ENCODE data around the gene TRDN.

The TRDN gene

DNA sequence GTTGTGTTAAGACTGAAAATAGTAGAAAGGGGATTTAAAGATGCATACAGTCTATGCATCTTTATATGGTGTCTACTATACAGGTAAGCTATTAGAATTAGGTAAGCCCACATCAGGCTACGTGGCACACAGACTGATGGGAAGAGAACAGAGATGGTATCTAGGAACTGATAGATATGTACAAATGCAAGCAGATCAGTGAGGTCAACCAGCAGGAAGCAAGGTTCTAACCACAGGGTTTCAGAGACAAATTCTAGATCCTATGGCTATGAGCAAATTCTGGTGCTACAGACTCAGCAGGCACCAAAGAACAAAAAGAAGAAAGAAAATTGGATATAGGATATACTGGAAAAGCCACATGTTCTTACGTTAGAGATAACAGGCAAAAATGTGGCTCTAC, 110.6 kb downstream of the TRDN start:
- H3K79me2 ChIP-seq (ENCODE audit: control insufficient read depth, low read length) = no peaks in the 10 kb centered on the region
- H3K27me3 ChIP-seq (ENCODE audit: control insufficient read depth, low read length) = no peaks in the 10 kb centered on the region
- H3K27ac ChIP-seq (ENCODE audit: low read depth, low read length) = no peak overlapping the region
- no peak overlapping the region for H3K4me3 ChIP-seq (ENCODE audit: low read length)
- no peak overlapping the region for H3K4me2 ChIP-seq (ENCODE audit: low read length)
- no peaks in the 10 kb centered on the region for H3F3A ChIP-seq (ENCODE audit: control insufficient read depth, insufficient read depth)
- H3K9me2 ChIP-seq (replicated peaks; ENCODE audit: control insufficient read depth, low read length) = no peaks in the 10 kb centered on the region
- TF ChIP-seq, protein P1, sequence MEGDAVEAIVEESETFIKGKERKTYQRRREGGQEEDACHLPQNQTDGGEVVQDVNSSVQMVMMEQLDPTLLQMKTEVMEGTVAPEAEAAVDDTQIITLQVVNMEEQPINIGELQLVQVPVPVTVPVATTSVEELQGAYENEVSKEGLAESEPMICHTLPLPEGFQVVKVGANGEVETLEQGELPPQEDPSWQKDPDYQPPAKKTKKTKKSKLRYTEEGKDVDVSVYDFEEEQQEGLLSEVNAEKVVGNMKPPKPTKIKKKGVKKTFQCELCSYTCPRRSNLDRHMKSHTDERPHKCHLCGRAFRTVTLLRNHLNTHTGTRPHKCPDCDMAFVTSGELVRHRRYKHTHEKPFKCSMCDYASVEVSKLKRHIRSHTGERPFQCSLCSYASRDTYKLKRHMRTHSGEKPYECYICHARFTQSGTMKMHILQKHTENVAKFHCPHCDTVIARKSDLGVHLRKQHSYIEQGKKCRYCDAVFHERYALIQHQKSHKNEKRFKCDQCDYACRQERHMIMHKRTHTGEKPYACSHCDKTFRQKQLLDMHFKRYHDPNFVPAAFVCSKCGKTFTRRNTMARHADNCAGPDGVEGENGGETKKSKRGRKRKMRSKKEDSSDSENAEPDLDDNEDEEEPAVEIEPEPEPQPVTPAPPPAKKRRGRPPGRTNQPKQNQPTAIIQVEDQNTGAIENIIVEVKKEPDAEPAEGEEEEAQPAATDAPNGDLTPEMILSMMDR (IDR thresholded peaks at IDR 0.05; ENCODE audit: low read depth, low read length, poor library complexity, severe bottlenecking) = no peak
- TF ChIP-seq EZH2phosphoT487 (IDR thresholded peaks at IDR 0.05; ENCODE audit: borderline replicate concordance, low read length) = no peak
- no peaks in the 10 kb centered on the region for H4K20me1 ChIP-seq (ENCODE audit: control insufficient read depth, insufficient read depth, low read depth, low read length)
- no peaks in the 10 kb centered on the region for H3K36me3 ChIP-seq (ENCODE audit: control insufficient read depth, low read length)
- no peaks in the 10 kb centered on the region for H3K4me1 ChIP-seq (ENCODE audit: control insufficient read depth, low read length)
- no peaks in the 10 kb centered on the region; the same call in 1 of the 2 replicates for H3K9me3 ChIP-seq (ENCODE audit: control insufficient read depth, insufficient read depth, low read length)

DNA sequence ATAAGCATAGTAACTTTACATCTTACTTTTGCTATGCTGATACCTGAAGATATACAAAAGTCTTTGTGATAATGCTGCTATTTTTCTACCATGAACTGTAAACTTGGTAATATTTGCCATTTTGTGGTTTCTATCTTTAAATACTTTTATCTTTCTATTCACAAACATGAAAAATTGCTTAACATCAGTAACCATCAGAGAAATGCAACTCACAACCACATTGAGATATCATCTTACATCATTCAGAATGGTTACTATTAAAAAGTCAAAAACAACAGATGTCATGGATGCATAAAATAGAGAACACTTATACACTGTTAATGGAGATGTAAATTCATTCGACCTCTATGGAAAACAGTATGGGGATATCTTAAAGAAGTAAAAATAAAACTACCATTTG, 112.0 kb downstream of the TRDN start:
- Histone ChIP-seq H3K9me2 (replicated peaks; ENCODE audit: control insufficient read depth, low read length) (no peaks in the 10 kb centered on the region), H3K36me3 (ENCODE audit: control insufficient read depth, low read length) (no peaks in the 10 kb centered on the region), H3K27me3 (ENCODE audit: control insufficient read depth, low read length) (no peaks in the 10 kb centered on the region), H4K20me1 (ENCODE audit: control insufficient read depth, insufficient read depth, low read depth, low read length) (no peaks in the 10 kb centered on the region), H3K9me3 (ENCODE audit: control insufficient read depth, insufficient read depth, low read length) (no peaks in the 10 kb centered on the region; the same call in 1 of the 2 replicates), H3K4me3 (ENCODE audit: low read length) (no peak overlapping the region), H3K79me2 (ENCODE audit: control insufficient read depth, low read length) (no peaks in the 10 kb centered on the region), H3K4me1 (ENCODE audit: control insufficient read depth, low read length) (no peaks in the 10 kb centered on the region), H3K4me2 (ENCODE audit: low read length) (no peak overlapping the region), H3K27ac (ENCODE audit: low read depth, low read length) (no peak overlapping the region), H3F3A (ENCODE audit: control insufficient read depth, insufficient read depth) (no peaks in the 10 kb centered on the region)
- TF ChIP-seq EZH2phosphoT487 (IDR thresholded peaks at IDR 0.05; ENCODE audit: borderline replicate concordance, low read length) = no peak
- TF ChIP-seq, protein P1 (IDR thresholded peaks at IDR 0.05; ENCODE audit: low read depth, low read length, poor library complexity, severe bottlenecking) = no peak

DNA sequence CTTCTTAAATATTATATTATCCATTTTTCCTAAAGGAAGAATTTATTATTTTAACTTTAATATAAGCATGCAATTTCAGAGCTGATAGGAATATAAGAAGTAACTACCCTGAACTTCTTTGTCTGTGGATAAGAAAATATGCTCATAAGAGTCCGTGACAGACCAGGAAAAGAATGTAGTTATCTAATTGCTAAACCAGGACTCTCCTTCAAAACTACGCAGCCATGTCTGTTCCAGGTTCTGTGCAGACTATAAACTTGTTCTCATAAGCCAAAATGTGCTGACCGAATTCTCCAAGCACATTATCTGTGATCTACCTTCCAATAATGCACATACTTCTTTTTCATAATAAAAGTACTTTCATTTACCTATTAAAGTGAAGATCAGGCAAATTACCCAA, 116.5 kb downstream of the TRDN start:
- no peak for TF ChIP-seq EZH2phosphoT487 (IDR thresholded peaks at IDR 0.05; ENCODE audit: borderline replicate concordance, low read length)
- TF ChIP-seq, protein P1 (IDR thresholded peaks at IDR 0.05; ENCODE audit: low read depth, low read length, poor library complexity, severe bottlenecking) = no peak
- no peaks in the 10 kb centered on the region for H3K4me1 ChIP-seq (ENCODE audit: control insufficient read depth, low read length)
- H3K9me2 ChIP-seq (replicated peaks; ENCODE audit: control insufficient read depth, low read length) = no peaks in the 10 kb centered on the region
- H3K79me2 ChIP-seq (ENCODE audit: control insufficient read depth, low read length) = no peaks in the 10 kb centered on the region
- H3K27me3 ChIP-seq (ENCODE audit: control insufficient read depth, low read length) = no peaks in the 10 kb centered on the region
- no peaks in the 10 kb centered on the region for H4K20me1 ChIP-seq (ENCODE audit: control insufficient read depth, insufficient read depth, low read depth, low read length)
- no peak overlapping the region for H3K27ac ChIP-seq (ENCODE audit: low read depth, low read length)
- no peak overlapping the region for H3K4me3 ChIP-seq (ENCODE audit: low read length)
- H3K9me3 ChIP-seq (ENCODE audit: control insufficient read depth, insufficient read depth, low read length) = no peaks in the 10 kb centered on the region; the same call in 1 of the 2 replicates
- H3K36me3 ChIP-seq (ENCODE audit: control insufficient read depth, low read length) = no peaks in the 10 kb centered on the region
- H3K4me2 ChIP-seq (ENCODE audit: low read length) = no peak overlapping the region
- no peaks in the 10 kb centered on the region for H3F3A ChIP-seq (ENCODE audit: control insufficient read depth, insufficient read depth)

DNA sequence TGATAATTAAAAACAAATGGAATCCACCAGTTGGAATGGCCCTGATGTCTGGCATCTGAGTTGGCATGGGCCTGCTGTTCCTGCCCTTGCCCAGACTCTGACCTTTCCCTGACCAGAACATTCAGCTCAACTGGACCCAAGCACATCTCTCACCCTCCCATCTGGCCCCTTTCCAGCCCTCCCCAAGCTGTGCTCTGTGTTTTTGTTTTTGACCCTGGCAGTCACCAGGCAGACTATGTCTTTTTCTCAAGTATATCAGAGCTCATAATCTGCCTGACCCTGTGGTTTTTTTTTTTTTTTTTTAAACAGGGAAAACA, 117.6 kb downstream of the TRDN start:
- Histone ChIP-seq H3F3A (ENCODE audit: control insufficient read depth, insufficient read depth) (no peaks in the 10 kb centered on the region), H3K36me3 (ENCODE audit: control insufficient read depth, low read length) (no peaks in the 10 kb centered on the region), H3K27me3 (ENCODE audit: control insufficient read depth, low read length) (no peaks in the 10 kb centered on the region), H3K27ac (ENCODE audit: low read depth, low read length) (no peak overlapping the region), H3K9me3 (ENCODE audit: control insufficient read depth, insufficient read depth, low read length) (no peaks in the 10 kb centered on the region; the same call in 1 of the 2 replicates), H4K20me1 (ENCODE audit: control insufficient read depth, insufficient read depth, low read depth, low read length) (no peaks in the 10 kb centered on the region), H3K4me1 (ENCODE audit: control insufficient read depth, low read length) (no peaks in the 10 kb centered on the region), H3K79me2 (ENCODE audit: control insufficient read depth, low read length) (no peaks in the 10 kb centered on the region), H3K4me2 (ENCODE audit: low read length) (no peak overlapping the region), H3K4me3 (ENCODE audit: low read length) (no peak overlapping the region), H3K9me2 (replicated peaks; ENCODE audit: control insufficient read depth, low read length) (no peaks in the 10 kb centered on the region)
- TF ChIP-seq EZH2phosphoT487 (IDR thresholded peaks at IDR 0.05; ENCODE audit: borderline replicate concordance, low read length) = no peak
- TF ChIP-seq, protein P1 (IDR thresholded peaks at IDR 0.05; ENCODE audit: low read depth, low read length, poor library complexity, severe bottlenecking) = no peak

Measured in DOHH2 (cell line).